Keratinocyte (primary cell): ENCODE data around the gene AMACR. TPM values are rescaled to one million over a fixed set of nuclear protein-coding genes. Genes with fewer than 3 reads are reported as not detected.

ENCODE experiments used
- DNase-seq: peaks from one replicate; pipeline ENCODE4 v3.0.0-alpha.2; 2011; ENCODE audit warnings: low read depth, missing footprints, low spot score
- FAIRE-seq: peaks from 2 replicates; lab custom pipeline; 2011; peaks lifted over from hg19 to GRCh38; lab: Jason Lieb, UNC
- H2AFZ ChIP-seq: 2 replicates; pipeline ENCODE4 v1.6.0; 2012; ENCODE audit warnings: low read length, control low read depth, inconsistent platforms; ENCODE audit not compliant: control insufficient read depth
- H3K27ac ChIP-seq: 2 replicates; pipeline ENCODE4 v1.5.1; 2011; ENCODE audit warnings: low read length; ENCODE audit not compliant: control insufficient read depth, insufficient read depth
- H3K27me3 ChIP-seq: 3 replicates; pipeline ENCODE4 v1.6.0; 2011; ENCODE audit warnings: low read length; ENCODE audit not compliant: control insufficient read depth, insufficient read depth; ENCODE audit errors: extremely low read depth
- H3K36me3 ChIP-seq, 2 experiments: 2 replicates in 1 of 2; 3 replicates in 1 of 2; pipeline ENCODE4 v1.5.1; 2011; ENCODE audit warnings: low read length in 2 of 2, mild to moderate bottlenecking in 1 of 2; ENCODE audit not compliant: control insufficient read depth in 2 of 2, insufficient read depth in 2 of 2; ENCODE audit errors: extremely low read depth in 1 of 2
- H3K4me1 ChIP-seq: 3 replicates; pipeline ENCODE4 v1.5.1; 2011; ENCODE audit warnings: low read length; ENCODE audit not compliant: control insufficient read depth, insufficient read depth; ENCODE audit errors: extremely low read depth
- H3K4me2 ChIP-seq: 3 replicates; pipeline ENCODE4 v1.6.0; 2011; ENCODE audit warnings: low read depth, low read length; ENCODE audit not compliant: control insufficient read depth, insufficient read depth; ENCODE audit errors: extremely low read depth
- H3K4me3 ChIP-seq, 3 experiments: fragments of 200-600 bp in 1 of 3; sonication (generic) in 1 of 3; 2 replicates in 2 of 3; 3 replicates in 1 of 3; pipeline ENCODE4 v1.5.1; 2011 to 2016; ENCODE audit warnings: low read length in 3 of 3, mild to moderate bottlenecking in 3 of 3, control low read depth in 2 of 3, inconsistent platforms in 1 of 3, low read depth in 1 of 3, mixed read lengths in 1 of 3, mixed run types in 1 of 3, moderate library complexity in 1 of 3; ENCODE audit not compliant: control insufficient read depth in 2 of 3, insufficient read depth in 2 of 3; ENCODE audit errors: extremely low read depth in 1 of 3
- H3K79me2 ChIP-seq: 2 replicates; pipeline ENCODE4 v1.6.0; 2012; ENCODE audit warnings: low read length; ENCODE audit not compliant: control insufficient read depth, insufficient read depth
- H3K9ac ChIP-seq: 3 replicates; pipeline ENCODE4 v1.6.0; 2011; ENCODE audit warnings: low read length; ENCODE audit not compliant: control insufficient read depth, insufficient read depth; ENCODE audit errors: extremely low read depth
- H3K9me1 ChIP-seq: 3 replicates; pipeline ENCODE4 v1.6.0; 2011; ENCODE audit warnings: low read length; ENCODE audit not compliant: control insufficient read depth, insufficient read depth; ENCODE audit errors: extremely low read depth
- H3K9me3 ChIP-seq: 2 replicates; pipeline ENCODE4 v1.5.1; 2012; ENCODE audit warnings: low read depth, low read length; ENCODE audit not compliant: control insufficient read depth
- H4K20me1 ChIP-seq: 3 replicates; pipeline ENCODE4 v1.6.0; 2011; ENCODE audit warnings: low read length; ENCODE audit not compliant: control insufficient read depth, insufficient read depth; ENCODE audit errors: extremely low read depth
- EZH2 ChIP-seq: IDR thresholded peaks from one replicate; pipeline ENCODE4 v1.6.1; 2012; ENCODE audit warnings: inconsistent platforms, mild to moderate bottlenecking, low read length, moderate library complexity
- dilution Hi-C: fragments of 300-500 bp; cut with MboI; formaldehyde crosslinking; loops from one replicate; pipeline ENCODE4 v1.7.0; 2020; ENCODE audit warnings: low sequenced_read_pairs; ENCODE audit not compliant: extremely low pct_ligation_motif_present
- polyA plus RNA-seq, 5 experiments: library from polyadenylated mRNA; depleted of rRNA in 3 of 5; stranded (reverse) in 3 of 5; stranded (forward) in 1 of 5; unstranded in 1 of 5; fragments of >200 nt; gene quantifications; 1 replicate in 1 of 5; 2 replicates in 3 of 5; 3 replicates in 1 of 5; pipeline versions ENCODE4 v1.2.1 to v1.2.3, GENCODE V29; 2011 to 2012; ENCODE audit warnings: missing spikeins in 2 of 5, low read depth in 1 of 5, low replicate concordance in 1 of 5
- TF ChIP-seq, protein P1 (sequence below), 3 experiments: IDR thresholded peaks in 1 of 3; conservative IDR thresholded peaks in 1 of 3; optimal IDR thresholded peaks in 1 of 3; 2 replicates in 2 of 3; 3 replicates in 1 of 3; pipeline versions ENCODE3 to v1.5.1; 2011; ENCODE audit warnings: low read length in 3 of 3, mild to moderate bottlenecking in 3 of 3, moderate library complexity in 2 of 3, control low read depth in 1 of 3, inconsistent platforms in 1 of 3; ENCODE audit not compliant: insufficient read depth in 2 of 3; ENCODE audit errors: extremely low read depth in 1 of 3

Gene AMACR
- polyA plus RNA-seq, 1 donor (not counting 4 experiments of a cell fraction or from before 2014, with no cell fraction given), result 20.3 TPM

DNA sequence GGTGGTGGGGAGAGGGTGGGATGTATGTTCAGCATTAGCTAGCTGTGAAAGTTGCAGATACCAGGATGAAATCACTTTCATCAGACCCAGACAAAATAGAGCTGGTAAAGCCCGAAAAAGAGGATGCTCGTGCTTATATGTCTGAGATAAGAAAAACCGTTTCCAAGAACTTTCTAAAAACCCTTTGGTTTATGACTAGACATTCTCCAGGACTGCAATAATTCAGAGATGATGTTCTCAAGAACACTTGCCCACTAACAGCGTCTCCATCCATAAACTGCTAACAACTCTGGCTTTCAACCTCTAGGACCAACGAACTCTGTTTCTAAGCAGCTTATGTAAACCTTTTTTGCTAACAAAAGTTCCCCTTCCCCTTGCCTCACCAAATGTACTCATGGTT lies 8.4 kb upstream of the AMACR start:
- no peak overlapping the region for H3K4me2 ChIP-seq
- no peaks in the 10 kb centered on the region for H3K4me1 ChIP-seq
- no peaks in the 10 kb centered on the region for H4K20me1 ChIP-seq
- H3K79me2 ChIP-seq, result no peaks in the 10 kb centered on the region
- H3K9ac ChIP-seq, result no peak overlapping the region
- H3K4me3 ChIP-seq, result no peak overlapping the region
- DNase-seq, result no peak
- dilution Hi-C loops, result no loop called here
- H3K27me3 ChIP-seq, result no peaks in the 10 kb centered on the region
- TF ChIP-seq, protein P1, sequence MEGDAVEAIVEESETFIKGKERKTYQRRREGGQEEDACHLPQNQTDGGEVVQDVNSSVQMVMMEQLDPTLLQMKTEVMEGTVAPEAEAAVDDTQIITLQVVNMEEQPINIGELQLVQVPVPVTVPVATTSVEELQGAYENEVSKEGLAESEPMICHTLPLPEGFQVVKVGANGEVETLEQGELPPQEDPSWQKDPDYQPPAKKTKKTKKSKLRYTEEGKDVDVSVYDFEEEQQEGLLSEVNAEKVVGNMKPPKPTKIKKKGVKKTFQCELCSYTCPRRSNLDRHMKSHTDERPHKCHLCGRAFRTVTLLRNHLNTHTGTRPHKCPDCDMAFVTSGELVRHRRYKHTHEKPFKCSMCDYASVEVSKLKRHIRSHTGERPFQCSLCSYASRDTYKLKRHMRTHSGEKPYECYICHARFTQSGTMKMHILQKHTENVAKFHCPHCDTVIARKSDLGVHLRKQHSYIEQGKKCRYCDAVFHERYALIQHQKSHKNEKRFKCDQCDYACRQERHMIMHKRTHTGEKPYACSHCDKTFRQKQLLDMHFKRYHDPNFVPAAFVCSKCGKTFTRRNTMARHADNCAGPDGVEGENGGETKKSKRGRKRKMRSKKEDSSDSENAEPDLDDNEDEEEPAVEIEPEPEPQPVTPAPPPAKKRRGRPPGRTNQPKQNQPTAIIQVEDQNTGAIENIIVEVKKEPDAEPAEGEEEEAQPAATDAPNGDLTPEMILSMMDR (optimal IDR thresholded peaks at IDR 0.05 in 1 of 3, IDR thresholded peaks at IDR 0.05 in 1 of 3, conservative IDR thresholded peaks at IDR 0.05 in 1 of 3; ENCODE audit: extremely low read depth in 1 of 3, insufficient read depth in 2 of 3, low read length in 3 of 3), result no peak
- TF ChIP-seq EZH2, result no peak
- no peaks in the 10 kb centered on the region for H3K36me3 ChIP-seq
- no peak overlapping the region for H2AFZ ChIP-seq
- no peaks in the 10 kb centered on the region for H3K9me1 ChIP-seq
- H3K9me3 ChIP-seq, result no peaks in the 10 kb centered on the region
- no peak overlapping the region for H3K27ac ChIP-seq
- FAIRE-seq, result no peak

DNA sequence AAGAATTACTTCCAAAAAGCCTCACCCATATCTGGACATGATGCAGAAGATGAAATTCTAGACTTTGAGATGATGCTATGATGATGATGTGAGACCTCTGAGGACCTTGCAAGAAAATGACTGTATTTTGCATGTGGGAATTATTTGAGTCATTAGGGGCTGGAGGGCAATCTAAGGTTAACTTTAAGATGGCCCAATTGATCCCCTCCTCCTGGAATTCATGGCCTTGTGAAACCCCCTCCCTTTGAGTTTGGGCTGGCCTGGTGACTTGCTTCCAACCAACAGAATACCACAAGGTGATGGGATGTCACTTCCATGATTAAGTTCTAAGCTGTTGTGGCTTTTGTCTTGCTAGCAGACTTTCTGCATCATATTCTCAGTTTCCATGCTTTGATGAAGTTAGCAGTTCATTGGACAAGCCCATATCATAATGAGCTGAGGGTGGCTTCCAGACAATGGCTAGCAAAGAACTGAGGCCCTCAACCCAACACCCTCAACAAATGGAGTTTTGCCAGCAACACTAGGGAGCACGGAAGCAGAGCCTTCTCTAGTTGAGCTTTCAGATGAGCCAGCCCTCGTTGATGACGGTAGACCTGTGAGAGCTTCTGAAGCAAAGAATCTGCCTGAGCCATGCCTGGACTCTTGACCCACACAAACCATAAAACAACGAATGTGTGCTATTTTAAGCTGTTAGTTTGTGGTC lies 7.4 kb upstream of the AMACR start:
- Histone ChIP-seq H4K20me1 (no peaks in the 10 kb centered on the region), H3K27ac (no peak overlapping the region), H2AFZ (no peak overlapping the region), H3K9ac (no peak overlapping the region), H3K9me1 (no peaks in the 10 kb centered on the region), H3K4me1 (no peaks in the 10 kb centered on the region), H3K4me3 (no peak overlapping the region), H3K9me3 (no peaks in the 10 kb centered on the region), H3K79me2 (no peaks in the 10 kb centered on the region), H3K4me2 (no peak overlapping the region), H3K36me3 (no peaks in the 10 kb centered on the region), H3K27me3 (no peaks in the 10 kb centered on the region)
- dilution Hi-C loops, result no loop called here
- DNase-seq, result no peak
- no peak for FAIRE-seq
- no peak for TF ChIP-seq EZH2
- TF ChIP-seq, protein P1 (optimal IDR thresholded peaks at IDR 0.05 in 1 of 3, IDR thresholded peaks at IDR 0.05 in 1 of 3, conservative IDR thresholded peaks at IDR 0.05 in 1 of 3; ENCODE audit: extremely low read depth in 1 of 3, insufficient read depth in 2 of 3, low read length in 3 of 3), result no peak
